GM18868 (cell line): ENCODE results near the gene LHPP.
"Not testable (repeated sequence)": the region's sequence is repeated elsewhere in the genome, so short reads cannot be mapped to it uniquely, and the experiment has no call there.

Experiments
- ATAC-seq: cut with Tn5 transposase; IDR thresholded peaks from one replicate; pipeline ENCODE4 v1.9.1; 2021; ENCODE audit warnings: mild to moderate bottlenecking, moderate library complexity; ENCODE audit not compliant: unreplicated experiment

LHPP gene

DNA sequence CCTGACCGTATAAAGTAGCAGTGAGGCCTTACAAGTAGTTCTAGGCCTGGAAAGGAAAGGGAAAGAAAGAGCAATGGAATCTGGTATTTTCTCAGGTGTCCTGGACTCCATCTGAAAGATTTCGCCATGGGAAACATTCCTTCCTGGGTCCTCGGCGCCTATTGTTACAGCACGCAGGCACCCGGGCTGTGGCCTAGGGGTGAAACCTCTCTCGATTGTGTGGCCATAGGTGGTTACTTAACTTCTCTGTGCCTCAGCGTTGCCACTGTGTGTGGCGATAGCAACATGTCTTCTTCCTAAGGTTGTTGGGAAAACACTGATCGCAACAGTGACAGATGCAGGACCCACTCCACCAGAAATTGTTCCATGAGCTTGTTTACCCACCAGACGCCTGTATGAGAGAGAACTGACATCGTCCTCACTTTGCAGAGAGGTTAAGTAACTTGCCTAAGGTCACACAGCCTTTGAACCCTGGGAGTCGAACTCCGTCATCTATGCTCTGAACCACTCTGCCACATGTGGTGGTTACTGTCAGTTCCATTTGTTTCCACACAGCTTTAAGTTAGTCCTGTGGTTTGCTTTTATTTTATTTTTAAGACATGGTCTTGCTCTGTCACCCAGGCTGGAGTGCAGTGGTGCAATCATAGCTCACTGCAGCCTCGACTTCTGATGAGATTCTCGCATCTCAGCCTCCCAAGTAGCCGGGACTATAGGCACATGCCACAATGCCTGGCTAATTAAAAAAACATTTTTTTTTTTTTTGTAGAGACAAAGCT, 73.4 kb downstream of the LHPP start:
- ATAC-seq = no peak

DNA sequence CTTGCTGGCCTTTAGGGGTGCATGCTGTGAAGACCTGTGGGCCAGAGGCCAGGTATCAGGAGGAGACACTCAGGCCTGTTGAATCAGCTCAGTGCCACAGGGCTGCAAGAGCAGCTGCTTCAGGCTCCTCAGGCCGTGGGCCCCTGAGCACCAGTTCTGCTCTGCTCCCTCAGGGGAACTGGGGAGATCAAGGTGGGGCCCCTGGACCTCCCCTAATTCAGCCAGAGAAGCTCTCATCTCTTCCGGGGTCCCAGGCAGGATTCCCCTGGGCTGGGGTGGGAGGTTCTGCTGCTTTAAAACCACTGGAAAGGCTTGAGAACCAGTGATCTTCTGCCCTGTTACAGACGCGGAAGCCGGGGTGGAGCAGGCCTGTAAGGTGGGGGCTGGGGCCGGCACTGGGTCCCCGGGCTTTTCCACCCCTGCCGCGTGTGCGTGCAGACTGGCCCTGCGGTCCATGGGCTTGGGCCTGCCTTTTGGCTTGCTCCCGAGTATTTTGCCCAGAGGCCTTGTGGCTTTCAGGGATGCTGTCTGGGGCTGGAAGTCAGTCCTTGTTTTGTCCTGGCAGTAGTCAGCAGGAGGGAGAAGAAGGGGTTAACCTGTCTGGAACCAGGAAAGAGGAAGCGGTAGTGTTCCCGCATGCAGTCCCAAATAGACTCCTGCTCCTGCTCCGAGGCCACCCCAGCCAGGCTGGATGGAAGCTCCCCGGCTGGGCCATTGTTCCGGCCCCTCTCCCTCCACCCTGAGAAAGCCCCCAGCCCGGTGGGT, 74.3 kb downstream of the LHPP start:
- ATAC-seq = peak; percentile 35

DNA sequence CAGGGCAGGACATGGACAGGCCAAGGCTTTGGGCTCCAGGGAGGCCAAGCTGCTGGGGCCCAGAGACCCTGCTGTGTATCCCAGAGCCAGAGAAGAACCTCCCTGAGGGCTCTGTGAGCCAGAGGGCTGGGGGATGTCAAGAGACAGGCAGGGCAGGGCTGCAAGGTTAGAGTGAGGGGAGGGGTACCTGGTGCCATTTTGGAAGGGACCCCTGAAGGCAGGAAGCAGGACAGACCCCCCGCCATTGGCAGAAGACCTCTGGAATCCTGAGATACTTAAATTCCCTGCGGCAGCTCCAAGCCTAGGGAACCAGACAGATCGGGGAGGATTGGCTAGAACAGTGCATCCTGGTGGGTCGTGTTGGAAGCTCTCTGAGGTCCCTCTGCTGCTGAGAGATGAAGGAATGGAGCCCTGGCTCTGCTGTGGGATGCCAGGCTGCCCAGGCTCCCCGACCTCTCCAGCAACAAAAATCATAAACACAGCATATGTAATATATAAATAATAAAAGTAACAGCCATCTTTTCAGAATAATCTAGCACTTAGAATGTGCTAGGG, 75.0 kb downstream of the LHPP start:
- ATAC-seq = no peak

DNA sequence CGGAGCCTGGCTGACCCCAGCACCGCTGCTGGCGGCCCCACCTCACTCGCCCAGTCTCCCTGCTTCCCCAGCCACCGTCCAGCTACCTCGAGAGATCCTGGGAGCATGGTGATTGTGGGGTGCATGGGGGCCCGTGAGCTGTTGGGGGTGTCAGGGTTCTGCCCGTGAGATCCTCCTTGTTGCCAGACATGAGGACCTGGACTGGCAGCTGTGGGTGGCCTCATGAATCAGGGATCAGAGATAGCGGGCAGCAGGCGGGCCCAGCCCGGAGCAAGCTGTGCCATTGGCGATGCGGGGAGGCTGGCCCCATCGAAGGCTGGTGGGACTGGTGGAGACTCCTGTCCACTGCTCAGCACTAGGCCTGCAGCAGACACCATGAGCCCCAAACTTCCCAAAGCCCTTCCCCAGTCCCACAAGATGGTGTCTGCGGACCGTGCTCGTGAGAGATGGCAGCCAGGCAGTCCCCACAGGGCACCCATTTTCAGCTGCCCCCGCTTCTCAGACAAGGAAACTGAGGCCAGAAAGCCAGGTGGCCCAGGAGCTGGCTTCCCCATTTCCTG, 75.6 kb downstream of the LHPP start:
- ATAC-seq = no peak

GRCh38 chr10:124537891-124538290, 76.3 kb downstream of the LHPP start:
- ATAC-seq = no peak

- no peak for ATAC-seq
Observed at GRCh38 chr10:124538706-124539105, 77.1 kb downstream of the LHPP start.

DNA sequence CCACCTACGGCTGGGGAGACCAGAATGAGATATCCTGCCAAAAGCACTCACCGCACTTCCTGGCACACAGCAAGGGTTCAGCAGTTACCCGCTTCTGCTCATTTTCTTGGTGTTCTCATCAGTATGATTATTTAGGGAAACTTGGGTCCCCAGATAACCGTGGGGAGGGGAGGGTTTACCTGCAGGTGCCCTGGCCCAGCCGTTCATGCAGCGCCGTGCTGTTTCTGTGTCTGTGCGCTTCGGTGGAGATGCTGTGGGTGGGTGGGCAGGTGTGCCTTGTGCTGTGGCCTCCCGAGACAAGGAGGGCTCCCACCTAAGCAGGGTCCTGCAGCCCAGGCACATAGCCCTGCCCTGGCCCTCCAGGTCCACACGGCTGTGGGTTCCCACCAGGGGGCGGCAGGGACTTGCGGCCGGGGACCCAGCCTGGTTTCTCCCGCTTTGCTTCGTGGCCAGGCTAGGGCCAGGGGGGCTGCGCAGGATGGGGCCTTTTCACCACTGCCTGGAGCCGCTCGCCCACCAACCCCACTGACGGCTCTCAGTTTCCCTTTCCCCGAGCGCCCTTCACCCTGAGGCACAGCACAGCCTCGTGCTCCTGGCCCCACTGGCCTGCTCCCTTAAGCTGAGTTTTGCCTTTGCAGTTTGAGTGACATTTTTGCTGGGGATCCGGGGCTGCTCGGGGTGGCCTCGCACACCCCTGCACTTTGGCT, 78.5 kb downstream of the LHPP start:
- peak; percentile 44 for ATAC-seq

GRCh38 chr10:124541076-124541903, 79.7 kb downstream of the LHPP start:
- ATAC-seq = no peak

- ATAC-seq = no peak
Observed at GRCh38 chr10:124542336-124542735, 80.7 kb downstream of the LHPP start.

DNA sequence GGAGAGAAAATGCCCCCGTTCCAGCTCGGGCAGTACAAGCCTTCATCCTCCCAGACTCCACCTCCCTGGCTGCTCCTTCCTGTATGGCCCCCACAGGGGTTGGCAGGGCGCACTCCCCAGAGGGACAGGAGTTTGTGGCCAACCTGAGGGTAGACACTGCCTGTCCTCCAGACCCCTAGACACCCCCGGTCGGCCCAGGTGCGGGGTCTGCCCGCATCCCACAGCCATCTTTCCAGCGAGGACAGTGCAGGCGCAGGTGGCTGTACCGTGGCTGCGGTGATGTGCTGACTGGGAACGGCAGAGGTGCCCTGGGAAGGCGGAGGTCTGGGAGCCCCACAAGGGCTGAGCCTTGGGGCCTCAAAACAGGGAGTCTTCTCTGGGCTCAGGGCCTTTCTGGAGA, 81.5 kb downstream of the LHPP start:
- no peak for ATAC-seq

DNA sequence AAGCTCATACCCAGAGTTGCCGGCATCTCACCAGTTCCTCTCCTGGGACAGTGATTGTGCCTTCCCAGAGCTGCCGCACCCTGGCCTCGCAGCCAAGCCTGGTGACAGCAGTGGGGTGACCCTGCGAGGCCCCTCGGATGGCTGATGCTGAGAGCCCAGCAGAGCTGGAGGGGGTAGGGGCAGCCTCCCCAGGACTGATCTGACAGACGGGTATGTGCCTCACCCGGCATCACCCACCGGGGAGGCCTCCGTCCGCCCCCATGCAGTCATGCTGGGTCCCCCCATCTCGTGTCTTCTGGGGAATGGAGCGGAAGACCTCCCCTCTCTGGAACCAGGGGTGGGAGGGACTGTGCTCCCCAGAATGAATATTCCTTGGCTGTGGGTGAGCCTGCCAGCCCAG, 82.3 kb downstream of the LHPP start:
- ATAC-seq = no peak

GRCh38 chr10:124544711-124545110, 83.1 kb downstream of the LHPP start:
- ATAC-seq = no peak

- no peak for ATAC-seq
Observed at GRCh38 chr10:124545351-124546054, 83.9 kb downstream of the LHPP start.

- no peak for ATAC-seq
Observed at GRCh38 chr10:124546055-124546369, 84.4 kb downstream of the LHPP start.

DNA sequence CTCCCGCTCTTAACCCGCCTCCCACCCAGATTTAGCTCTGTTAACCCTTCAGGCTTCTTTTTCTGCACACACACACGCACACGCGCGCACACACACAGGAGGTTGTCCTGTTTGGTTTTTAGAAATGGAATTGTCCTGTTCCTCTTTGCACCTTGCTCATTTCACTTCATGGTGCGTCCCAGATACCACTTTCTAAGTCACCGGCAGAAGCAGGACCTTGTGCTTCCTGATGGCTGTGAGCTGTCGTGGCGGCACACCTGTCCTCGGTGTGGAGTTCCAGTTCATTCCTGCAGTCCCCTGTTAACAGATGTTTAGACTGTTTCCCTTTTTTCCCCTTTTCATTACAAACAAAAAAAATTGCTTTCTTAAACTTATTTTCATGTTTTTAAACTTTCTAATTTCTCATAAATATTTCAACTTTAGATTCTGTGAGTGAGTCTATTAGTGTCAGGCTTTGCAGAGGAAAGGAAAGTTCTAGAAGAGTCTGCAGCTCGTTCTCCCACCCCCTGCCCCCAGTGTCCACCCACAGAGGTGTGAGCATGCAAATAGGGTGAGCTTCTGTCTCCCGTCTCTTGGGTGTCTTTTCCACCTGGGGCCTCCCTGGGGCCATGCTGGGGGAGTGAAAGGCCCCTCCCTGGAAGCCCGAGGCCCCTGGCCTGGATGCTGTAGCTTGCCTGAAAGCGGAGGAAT, 85.5 kb downstream of the LHPP start:
- ATAC-seq = no peak

GRCh38 chr10:124547647-124548168, 86.1 kb downstream of the LHPP start:
- no peak for ATAC-seq

DNA sequence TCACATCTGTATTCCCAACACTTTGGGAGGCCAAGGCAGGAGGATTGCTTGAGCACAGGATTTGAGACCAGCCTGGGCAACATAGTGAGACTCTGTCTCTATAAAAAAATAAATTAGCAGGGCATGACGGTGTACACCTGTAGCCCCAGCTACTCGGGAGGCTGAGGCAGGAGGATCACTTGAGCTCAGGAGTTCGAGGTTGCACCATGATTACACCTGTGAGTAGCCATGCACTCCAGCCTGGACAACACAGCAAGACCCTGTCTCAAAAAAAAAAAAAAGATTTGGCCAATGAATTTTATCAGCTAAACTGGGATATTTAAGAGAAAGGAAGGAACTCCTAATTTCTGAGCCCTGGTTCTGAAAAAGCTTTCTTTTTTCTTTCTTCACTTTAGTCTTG, 87.5 kb downstream of the LHPP start:
- ATAC-seq = not testable (repeated sequence)

- peak; percentile 48 for ATAC-seq
Observed at GRCh38 chr10:124550293-124551034, 88.8 kb downstream of the LHPP start.
